ENCODE data around the gene TIMM44. TPM values are rescaled to one million over a fixed set of nuclear protein-coding genes. Genes with fewer than 3 reads are reported as not detected.

The TIMM44 gene
- total and polyA plus RNA-seq, 9 donors: 29.8 to 110 (median 50.3) TPM

DNA sequence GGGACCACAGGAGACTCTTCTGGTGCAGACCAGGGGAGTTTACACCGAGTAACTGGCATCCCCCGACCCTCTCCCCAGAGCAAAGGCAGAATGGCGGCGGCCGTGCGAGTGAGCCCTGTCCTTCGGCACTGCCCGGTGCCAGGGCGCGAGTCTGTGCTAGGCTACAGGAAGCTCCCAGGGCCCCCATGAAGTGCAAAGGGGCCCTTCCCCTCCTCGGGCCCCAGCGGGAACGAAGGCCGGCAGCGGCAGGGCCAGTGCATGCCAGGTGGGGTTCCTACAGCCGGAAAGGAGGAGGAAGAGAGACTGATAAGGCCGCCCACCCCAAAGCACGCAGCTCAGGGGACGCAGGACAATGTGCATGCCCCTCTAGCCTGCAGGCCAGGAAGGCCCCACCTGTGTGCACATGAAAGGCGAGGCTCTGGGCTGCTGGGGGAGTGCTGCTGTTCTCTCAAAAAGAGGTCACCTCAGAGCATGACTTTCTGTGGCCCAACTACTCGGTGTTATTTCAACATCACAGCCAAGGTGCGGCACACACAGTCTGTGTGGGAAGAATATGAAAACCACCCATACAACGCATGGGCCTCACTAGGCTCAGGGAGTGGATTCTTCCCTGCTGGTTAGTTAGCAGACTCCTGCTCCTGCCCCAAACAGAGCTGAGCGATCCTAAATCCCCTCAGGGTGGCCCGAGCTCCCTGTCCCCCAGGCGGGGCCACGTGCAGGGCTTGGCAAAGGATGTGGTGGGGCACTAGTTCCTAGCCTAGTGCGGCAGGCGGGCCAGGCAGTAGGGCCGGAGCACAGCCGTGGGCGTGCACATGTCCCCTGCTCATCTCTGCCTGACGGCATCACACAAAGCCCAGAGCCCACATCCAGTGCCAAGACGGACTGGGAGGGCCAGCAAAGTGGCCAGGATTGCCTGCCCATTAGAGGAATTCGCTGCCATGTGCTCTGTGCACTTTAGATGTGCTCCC, 28.4 kb upstream of the TIMM44 start:
- H3K27ac ChIP-seq: no peak overlapping the region
- TF ChIP-seq, protein P1, sequence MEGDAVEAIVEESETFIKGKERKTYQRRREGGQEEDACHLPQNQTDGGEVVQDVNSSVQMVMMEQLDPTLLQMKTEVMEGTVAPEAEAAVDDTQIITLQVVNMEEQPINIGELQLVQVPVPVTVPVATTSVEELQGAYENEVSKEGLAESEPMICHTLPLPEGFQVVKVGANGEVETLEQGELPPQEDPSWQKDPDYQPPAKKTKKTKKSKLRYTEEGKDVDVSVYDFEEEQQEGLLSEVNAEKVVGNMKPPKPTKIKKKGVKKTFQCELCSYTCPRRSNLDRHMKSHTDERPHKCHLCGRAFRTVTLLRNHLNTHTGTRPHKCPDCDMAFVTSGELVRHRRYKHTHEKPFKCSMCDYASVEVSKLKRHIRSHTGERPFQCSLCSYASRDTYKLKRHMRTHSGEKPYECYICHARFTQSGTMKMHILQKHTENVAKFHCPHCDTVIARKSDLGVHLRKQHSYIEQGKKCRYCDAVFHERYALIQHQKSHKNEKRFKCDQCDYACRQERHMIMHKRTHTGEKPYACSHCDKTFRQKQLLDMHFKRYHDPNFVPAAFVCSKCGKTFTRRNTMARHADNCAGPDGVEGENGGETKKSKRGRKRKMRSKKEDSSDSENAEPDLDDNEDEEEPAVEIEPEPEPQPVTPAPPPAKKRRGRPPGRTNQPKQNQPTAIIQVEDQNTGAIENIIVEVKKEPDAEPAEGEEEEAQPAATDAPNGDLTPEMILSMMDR (IDR thresholded peaks at IDR 0.05): no peak
- no peak for TF ChIP-seq POLR2A (IDR thresholded peaks at IDR 0.05)
- no peak for DNase-seq
- no peaks in the 10 kb centered on the region for H3K36me3 ChIP-seq
- H3K9me3 ChIP-seq: no peaks in the 10 kb centered on the region
- intact Hi-C loops (cut with DNase I): no loop called here
- H3K4me3 ChIP-seq: no peak overlapping the region
- H3K27me3 ChIP-seq: no peaks in the 10 kb centered on the region
- 78 to 81% (median 79%) methylated on average over 34 to 35 of the region's 35 CpGs for WGBS, 3 donors
- no peaks in the 10 kb centered on the region for H3K4me1 ChIP-seq (ENCODE audit: insufficient read depth)

- intact Hi-C loops (cut with DNase I): no loop called here
- Histone ChIP-seq H3K36me3 (no peaks in the 10 kb centered on the region), H3K27ac (no peak overlapping the region), H3K9me3 (no peaks in the 10 kb centered on the region), H3K27me3 (no peaks in the 10 kb centered on the region), H3K4me1 (ENCODE audit: insufficient read depth) (no peaks in the 10 kb centered on the region), H3K4me3 (no peak overlapping the region)
- TF ChIP-seq, protein P1 (IDR thresholded peaks at IDR 0.05): peak in 1 of 3 donors; percentile 22
- TF ChIP-seq POLR2A (IDR thresholded peaks at IDR 0.05) (no peak), EP300 (IDR thresholded peaks at IDR 0.05) (no peak)
- 67 to 78% (median 74%) methylated on average over 12 of the region's 12 CpGs for WGBS, 3 donors
- no peak for DNase-seq
Observed at GRCh38 chr19:7970716-7971448, 27.4 kb upstream of the TIMM44 start.

DNA sequence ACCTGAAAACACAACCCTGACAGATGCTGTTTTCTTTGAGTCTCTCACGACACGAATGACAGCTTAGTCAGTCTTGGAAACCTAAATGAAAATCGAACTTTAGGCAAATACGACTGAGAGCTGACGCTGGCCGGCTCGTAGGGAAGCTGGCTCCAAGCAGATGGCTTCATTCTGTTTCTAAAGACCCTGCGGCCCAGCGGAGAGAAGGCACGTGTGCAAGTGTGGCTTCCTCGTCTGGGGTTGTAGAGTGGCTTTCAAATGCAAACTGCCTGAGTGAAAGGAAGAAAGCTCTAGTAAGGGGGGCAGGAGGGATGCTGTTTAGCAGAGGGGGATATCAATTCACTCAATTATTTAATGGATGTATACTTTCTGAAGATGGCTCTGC, 26.1 kb upstream of the TIMM44 start:
- WGBS, 3 donors: 84 to 89% (median 88%) methylated on average over 11 of the region's 11 CpGs
- Histone ChIP-seq H3K4me3 (no peak overlapping the region), H3K36me3 (no peaks in the 10 kb centered on the region), H3K27ac (no peak overlapping the region), H3K27me3 (no peaks in the 10 kb centered on the region), H3K4me1 (ENCODE audit: insufficient read depth) (no peaks in the 10 kb centered on the region), H3K9me3 (no peaks in the 10 kb centered on the region)
- DNase-seq: no peak
- intact Hi-C loops (cut with DNase I): loop anchor here in 1 of 4 donors (10.0 kb wide), 1 partner anchor 285 kb away; no protein-coding TSS in a partner anchor
- TF ChIP-seq, protein P1 (IDR thresholded peaks at IDR 0.05): no peak
- no peak for TF ChIP-seq EP300 (IDR thresholded peaks at IDR 0.05)
- no peak for TF ChIP-seq POLR2A (IDR thresholded peaks at IDR 0.05)

- TF ChIP-seq, protein P1 (IDR thresholded peaks at IDR 0.05): no peak
- TF ChIP-seq POLR2A (IDR thresholded peaks at IDR 0.05) (no peak), EP300 (IDR thresholded peaks at IDR 0.05) (no peak)
- intact Hi-C loops (cut with DNase I): loop anchor here in 1 of 4 donors (10.0 kb wide), 1 partner anchor 286 kb away; no protein-coding TSS in a partner anchor
- Histone ChIP-seq H3K27ac (no peak overlapping the region), H3K4me1 (ENCODE audit: insufficient read depth) (no peaks in the 10 kb centered on the region), H3K36me3 (no peaks in the 10 kb centered on the region), H3K4me3 (no peak overlapping the region), H3K9me3 (no peaks in the 10 kb centered on the region), H3K27me3 (no peaks in the 10 kb centered on the region)
- DNase-seq: no peak
- WGBS, 3 donors: 88 to 90% (median 88%) methylated on average over 20 of the region's 20 CpGs
Observed at GRCh38 chr19:7968796-7969554, 25.5 kb upstream of the TIMM44 start.

Measured in ovary (tissue), 9 donors.